Pancreas (tissue), 10 donors: Measurements from ENCODE around the gene LARP6. TPM values are rescaled to one million over a fixed set of nuclear protein-coding genes. Genes with fewer than 3 reads are reported as not detected.

ENCODE experiments used
- ATAC-seq, 4 donors: fragments of 200-7000 bp; cut with Tn5 transposase; one replicate each; pipeline versions ENCODE4 v1.8.0 to v1.9.1; 2020; ENCODE audit warnings: mild to moderate bottlenecking in 4 of 4, moderate library complexity in 4 of 4
- DNase-seq, 6 donors: peaks; one replicate each; pipeline ENCODE4 v3.0.0-alpha.2; 2020
- FAIRE-seq: peaks from 2 replicates; lab custom pipeline; 2012; peaks lifted over from hg19 to GRCh38; lab: Jason Lieb, UNC
- H3K27ac ChIP-seq, 4 donors: fragments of 200-600 bp; sonication (generic); 1 replicate in 3 of 4; 2 replicates in 1 of 4; pipeline versions ENCODE4 v1.5.0 to v1.8.0; 2020
- H3K27me3 ChIP-seq, 4 donors: fragments of 200-600 bp; one replicate each; pipeline ENCODE4 v1.8.0; 2021
- H3K36me3 ChIP-seq, 3 donors: fragments of 200-600 bp; sonication (generic) in 1 of 3; one replicate each; pipeline versions ENCODE4 v1.5.0 to v1.8.0; 2020 to 2021
- H3K4me1 ChIP-seq, 3 donors: fragments of 200-600 bp; one replicate each; pipeline ENCODE4 v1.8.0; 2021
- H3K4me3 ChIP-seq, 4 donors: fragments of 200-600 bp; sonication (generic) in 2 of 4; one replicate each; pipeline versions ENCODE4 v1.5.0 to v1.8.0; 2020 to 2021
- H3K9me3 ChIP-seq, 4 donors: fragments of 200-600 bp; one replicate each; pipeline ENCODE4 v1.8.0; 2021
- WGBS, 2 donors: extraction: QIAGEN DNeasy Blood & Tissue Kit; methylation state at CpG; one replicate each; pipeline ENCODE4 v1.1.7; 2013; 5-methylcytosine and 5-hydroxymethylcytosine counted together
- intact Hi-C, 3 donors: fragments of 100-400 bp; cut with DNase I; formaldehyde crosslinking; loops; one replicate each; pipeline versions ENCODE4 v1.11.1 to v1.14.2; 2022
- polyA plus RNA-seq, 2 donors: library from polyadenylated mRNA; stranded (reverse); fragments of 200-250 nt; gene quantifications; one replicate each; pipeline ENCODE4 v1.2.3, GENCODE V29; 2013
- total RNA-seq, 6 donors: library from RNA; stranded (reverse); fragmentation: NEBNext Ultra II Directional in 4 of 6; extraction: Animal tissue kit (Norgen Biotek cat#: 25700) in 4 of 6; gene quantifications; one replicate each; pipeline versions ENCODE4 v1.2.1 to v1.2.4, GENCODE V29; 2021 to 2023
- TF ChIP-seq, protein P1 (sequence below), 4 donors: fragments of 200-600 bp; sonication (generic) in 3 of 4; IDR thresholded peaks; one replicate each; pipeline versions ENCODE4 v1.5.0 to v1.8.0; 2021; ENCODE audit warnings: antibody characterized with exemption in 4 of 4
- donor health status: healthy with polysubstance abuse.
- donor health status: DM: no; HTN: no; CAD: no; lungs with moderate emphysema.
- donor health status: DM: no; HTN: no; CAD: no.
- donor health status: control.
- donor health status: control.
- donor health status: Bipolar disorder and iron deficiency.
- donor health status: DM: yes; HTN: yes; CAD: no.
- donor health status: DM: no; HTN: no; CAD: no.
- donor health status: DM: no; HTN: no; CAD: no.
- donor health status: DM: yes; HTN: yes; CAD: no.

Gene LARP6
- total and polyA plus RNA-seq, 8 donors: 5.9 to 10.3 (median 8.8) TPM

DNA sequence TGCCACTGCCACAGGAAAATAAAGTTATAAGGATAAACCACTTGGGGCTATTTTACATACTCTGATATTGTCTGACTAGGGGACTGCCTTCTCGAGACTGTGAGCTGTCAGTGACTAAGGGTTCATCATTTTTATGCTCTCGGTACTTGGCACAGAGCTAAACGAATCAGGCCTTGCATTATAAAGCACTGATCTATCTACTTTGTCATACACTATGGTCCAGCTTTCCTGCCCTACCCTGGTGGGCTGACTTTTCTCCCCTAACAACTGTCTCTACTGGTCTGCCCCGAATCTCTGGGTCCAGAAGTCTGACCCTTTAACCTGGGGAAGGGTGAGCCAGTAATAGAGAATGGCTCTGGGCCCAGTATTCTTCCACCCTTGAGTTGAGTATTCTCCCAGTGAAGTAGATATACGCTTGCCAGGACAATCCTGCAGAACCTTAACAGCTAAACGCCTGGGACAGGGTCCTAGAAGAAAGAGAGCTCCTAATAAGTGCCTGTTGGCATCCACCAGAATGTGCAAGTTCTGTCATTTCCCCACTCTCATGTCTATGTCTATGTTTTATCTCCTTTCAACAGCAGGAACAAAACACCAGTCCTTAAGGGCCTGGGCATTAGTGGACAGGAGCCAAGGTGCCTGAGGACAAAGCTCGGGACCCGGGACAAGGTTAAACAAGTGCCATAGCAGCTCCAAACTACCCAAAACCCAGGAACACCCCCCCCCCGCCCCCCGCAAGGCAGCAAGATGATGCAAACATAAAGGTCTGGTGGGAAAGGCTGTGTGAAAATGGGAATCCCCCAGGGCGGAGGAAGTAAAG is 1.2 kb downstream of the LARP6 start:
- intact Hi-C loops: no loop called here
- Histone ChIP-seq H3K9me3 (no peaks in the 10 kb centered on the region), H3K27me3 (no peaks in the 10 kb centered on the region), H3K36me3 (no peaks in the 10 kb centered on the region), H3K4me3 (peak overlapping the region in 3 of 4 donors; percentile 71 to 80 (median 78)), H3K27ac (peak overlapping the region in 1 of 4 donors; percentile 64), H3K4me1 (no peaks in the 10 kb centered on the region)
- no peak for DNase-seq
- ATAC-seq: no peak
- no peak for FAIRE-seq
- TF ChIP-seq, protein P1, sequence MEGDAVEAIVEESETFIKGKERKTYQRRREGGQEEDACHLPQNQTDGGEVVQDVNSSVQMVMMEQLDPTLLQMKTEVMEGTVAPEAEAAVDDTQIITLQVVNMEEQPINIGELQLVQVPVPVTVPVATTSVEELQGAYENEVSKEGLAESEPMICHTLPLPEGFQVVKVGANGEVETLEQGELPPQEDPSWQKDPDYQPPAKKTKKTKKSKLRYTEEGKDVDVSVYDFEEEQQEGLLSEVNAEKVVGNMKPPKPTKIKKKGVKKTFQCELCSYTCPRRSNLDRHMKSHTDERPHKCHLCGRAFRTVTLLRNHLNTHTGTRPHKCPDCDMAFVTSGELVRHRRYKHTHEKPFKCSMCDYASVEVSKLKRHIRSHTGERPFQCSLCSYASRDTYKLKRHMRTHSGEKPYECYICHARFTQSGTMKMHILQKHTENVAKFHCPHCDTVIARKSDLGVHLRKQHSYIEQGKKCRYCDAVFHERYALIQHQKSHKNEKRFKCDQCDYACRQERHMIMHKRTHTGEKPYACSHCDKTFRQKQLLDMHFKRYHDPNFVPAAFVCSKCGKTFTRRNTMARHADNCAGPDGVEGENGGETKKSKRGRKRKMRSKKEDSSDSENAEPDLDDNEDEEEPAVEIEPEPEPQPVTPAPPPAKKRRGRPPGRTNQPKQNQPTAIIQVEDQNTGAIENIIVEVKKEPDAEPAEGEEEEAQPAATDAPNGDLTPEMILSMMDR (IDR thresholded peaks at IDR 0.05): no peak
- WGBS, 2 donors: 51 to 61% methylated on average over 11 of the region's 11 CpGs

DNA sequence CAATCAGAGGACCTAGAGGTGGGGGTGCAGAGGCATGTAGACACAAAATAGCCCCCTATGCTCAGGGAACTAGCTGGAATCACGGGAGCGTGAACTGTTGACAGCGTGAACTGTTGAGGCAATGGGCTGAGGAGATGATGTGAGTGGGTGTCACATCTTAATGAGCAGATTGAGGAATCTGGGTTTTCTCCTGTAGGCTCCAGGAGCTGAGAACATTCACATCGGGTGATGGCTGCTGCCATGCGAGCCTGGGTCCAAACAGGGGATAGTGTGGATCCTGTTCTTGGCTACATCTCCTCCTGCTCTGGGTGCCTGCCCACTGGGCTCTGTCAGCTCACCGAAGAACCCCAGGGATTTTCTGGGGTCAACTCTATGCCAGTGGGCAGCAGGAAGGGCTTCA is 2.1 kb downstream of the LARP6 start:
- intact Hi-C loops: no loop called here
- Histone ChIP-seq H3K4me3 (no peak overlapping the region), H3K4me1 (no peaks in the 10 kb centered on the region), H3K9me3 (no peaks in the 10 kb centered on the region), H3K36me3 (no peaks in the 10 kb centered on the region), H3K27me3 (no peaks in the 10 kb centered on the region), H3K27ac (no peak overlapping the region)
- 95 to 97% methylated on average over 6 of the region's 6 CpGs for WGBS, 2 donors
- TF ChIP-seq, protein P1 (IDR thresholded peaks at IDR 0.05): no peak
- ATAC-seq: no peak
- no peak for FAIRE-seq
- DNase-seq: no peak

DNA sequence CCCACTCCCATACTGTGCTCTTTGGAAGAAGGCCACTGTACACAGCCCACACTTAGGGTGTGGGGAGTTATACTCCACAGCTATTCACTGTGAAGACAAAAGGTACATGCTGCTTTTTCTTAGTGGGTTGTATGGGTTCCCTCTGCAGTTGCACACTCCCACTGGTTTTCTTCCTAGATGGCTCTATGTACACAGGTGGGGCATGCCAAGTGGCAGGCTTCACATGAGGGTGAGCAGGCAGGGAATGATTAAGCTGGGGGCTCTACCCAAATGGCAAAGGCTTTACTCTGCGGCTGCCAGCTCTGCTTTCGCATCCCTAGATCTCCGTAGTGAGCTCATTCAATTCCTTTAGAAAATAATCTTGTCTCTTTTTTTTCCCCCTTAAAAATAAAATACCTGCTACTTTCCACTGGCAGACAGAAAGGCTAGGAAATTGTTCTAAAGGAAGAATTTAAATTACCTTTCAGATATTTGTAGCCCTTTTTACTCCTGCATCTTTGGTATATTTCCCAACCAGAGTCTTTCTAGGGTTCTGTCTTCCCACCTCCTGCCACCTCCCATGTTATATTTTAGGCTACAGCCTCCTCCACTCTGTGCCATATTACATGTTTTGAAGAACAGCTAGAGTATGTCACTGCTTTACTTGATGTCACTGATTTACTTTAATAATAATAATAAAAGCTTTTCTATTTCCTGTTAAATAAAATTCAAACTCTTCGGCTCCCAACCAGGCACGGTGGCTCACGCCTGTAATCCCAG is 8.2 kb downstream of the LARP6 start:
- no peak for DNase-seq
- Histone ChIP-seq H3K4me1 (no peaks in the 10 kb centered on the region), H3K27ac (no peak overlapping the region), H3K27me3 (no peaks in the 10 kb centered on the region), H3K9me3 (no peaks in the 10 kb centered on the region), H3K36me3 (no peaks in the 10 kb centered on the region), H3K4me3 (no peak overlapping the region)
- no peak for FAIRE-seq
- ATAC-seq: no peak
- intact Hi-C loops: no loop called here
- WGBS, 2 donors: 94 to 98% methylated on average over 6 of the region's 6 CpGs
- TF ChIP-seq, protein P1 (IDR thresholded peaks at IDR 0.05): no peak

DNA sequence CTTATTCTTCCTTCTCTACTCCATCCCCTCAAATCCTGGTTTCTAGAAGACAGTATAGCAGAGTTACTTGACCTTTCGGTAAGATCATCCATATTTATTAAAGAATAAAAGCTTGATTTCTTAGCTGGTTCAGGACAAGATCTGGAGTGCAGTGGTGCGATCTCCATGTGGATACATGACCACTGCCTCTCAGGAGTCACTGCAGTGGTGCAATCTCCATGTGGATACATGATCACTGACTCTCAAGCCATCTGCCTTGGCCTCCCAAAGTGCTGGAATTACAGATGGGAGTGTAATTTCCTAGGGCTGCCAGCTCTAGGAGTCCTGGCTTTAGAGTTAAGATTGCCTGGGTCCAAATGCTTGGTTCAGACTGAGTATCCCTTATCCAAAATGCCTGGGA is 16.5 kb downstream of the LARP6 start:
- intact Hi-C loops: no loop called here
- ATAC-seq: no peak
- peaks cover 0 to 6% (median 0%) of the 10 kb centered on the region in 3 donors for H3K36me3 ChIP-seq
- DNase-seq: no peak
- H3K4me3 ChIP-seq: no peak overlapping the region
- H3K27me3 ChIP-seq: no peaks in the 10 kb centered on the region
- FAIRE-seq: no peak
- no peak overlapping the region for H3K27ac ChIP-seq
- TF ChIP-seq, protein P1 (IDR thresholded peaks at IDR 0.05): no peak
- peaks cover 6 to 9% (median 7%) of the 10 kb centered on the region in 3 donors for H3K4me1 ChIP-seq
- H3K9me3 ChIP-seq: no peaks in the 10 kb centered on the region
- 95 to 98% methylated on average over 2 of the region's 2 CpGs for WGBS, 2 donors
